ENCODE measurements around the gene FOCAD.

Gene FOCAD

GRCh38 chr9:20853866-20854265 lies 169.8 kb downstream of the FOCAD start:
- no peaks in the 10 kb centered on the region for H3K36me3 ChIP-seq (ENCODE audit: control insufficient read depth in 2 of 2, insufficient read depth in 1 of 2, low read length in 2 of 2)
- no peaks in the 10 kb centered on the region for H3K9me3 ChIP-seq (ENCODE audit: control insufficient read depth, insufficient read depth, low read depth, low read length)
- H3K4me1 ChIP-seq (ENCODE audit: control insufficient read depth, insufficient read depth, low read length), result no peaks in the 10 kb centered on the region; the same call in 1 of the 2 replicates
- POLR2A ChIA-PET, result no interaction called here
- TF ChIP-seq ZNF133 (tag by site-specific recombination; IDR thresholded peaks at IDR 0.05) (no peak), INSM2 (tag by site-specific recombination; IDR thresholded peaks at IDR 0.05) (no peak), ZFP69B (tag by site-specific recombination; IDR thresholded peaks at IDR 0.05) (no peak), ZFP41 (tag by site-specific recombination; IDR thresholded peaks at IDR 0.05; ENCODE audit: borderline replicate concordance) (no peak), ZNF248 (tag by site-specific recombination; IDR thresholded peaks at IDR 0.05) (no peak), ZNF530 (tag by site-specific recombination; IDR thresholded peaks at IDR 0.05; ENCODE audit: low read depth) (no peak), ZNF596 (tag by site-specific recombination; IDR thresholded peaks at IDR 0.05) (no peak), ZEB2 (tag by site-specific recombination; IDR thresholded peaks at IDR 0.05) (no peak), ZNF707 (tag by site-specific recombination; IDR thresholded peaks at IDR 0.05) (no peak), ZSCAN23 (tag by site-specific recombination; IDR thresholded peaks at IDR 0.05) (no peak), ZNF132 (tag by site-specific recombination; IDR thresholded peaks at IDR 0.05; ENCODE audit: borderline replicate concordance) (no peak), CTCF (tag by site-specific recombination; IDR thresholded peaks at IDR 0.05) (no peak), ZBTB10 (tag by site-specific recombination; IDR thresholded peaks at IDR 0.05) (no peak), TCF7L2 (IDR thresholded peaks at IDR 0.05; ENCODE audit: borderline replicate concordance, low read depth, low read length) (no peak), ZSCAN4 (tag by site-specific recombination; IDR thresholded peaks at IDR 0.05) (no peak), ZNF600 (tag by site-specific recombination; IDR thresholded peaks at IDR 0.05) (no peak), ZNF610 (tag by site-specific recombination; IDR thresholded peaks at IDR 0.05; ENCODE audit: borderline replicate concordance) (no peak), ZNF791 (tag by site-specific recombination; IDR thresholded peaks at IDR 0.05) (no peak)
- H3K27ac ChIP-seq (ENCODE audit: extremely low read depth, low read depth, low read length), result no peak overlapping the region
- no peak overlapping the region for H3K4me3 ChIP-seq (ENCODE audit: low read depth, low read length)
- CTCF ChIA-PET, result interaction anchor here (0.5 to 0.7 kb wide), 2 partner anchors 343 to 1680 kb away, joined by 3 read pairs; no protein-coding TSS in a partner anchor

- H3K36me3 ChIP-seq (ENCODE audit: control insufficient read depth in 2 of 2, insufficient read depth in 1 of 2, low read length in 2 of 2), result no peaks in the 10 kb centered on the region
- H3K4me3 ChIP-seq (ENCODE audit: low read depth, low read length), result no peak overlapping the region
- no peaks in the 10 kb centered on the region; the same call in 1 of the 2 replicates for H3K4me1 ChIP-seq (ENCODE audit: control insufficient read depth, insufficient read depth, low read length)
- POLR2A ChIA-PET, result no interaction called here
- H3K9me3 ChIP-seq (ENCODE audit: control insufficient read depth, insufficient read depth, low read depth, low read length), result no peaks in the 10 kb centered on the region
- no peak for TF ChIP-seq SCRT1 (tag by site-specific recombination; IDR thresholded peaks at IDR 0.05; ENCODE audit: borderline replicate concordance)
- no peak for TF ChIP-seq ZNF830 (tag by site-specific recombination; IDR thresholded peaks at IDR 0.05; ENCODE audit: low read depth)
- no peak for TF ChIP-seq ZNF629 (tag by site-specific recombination; IDR thresholded peaks at IDR 0.05)
- no peak for TF ChIP-seq ZNF560 (tag by site-specific recombination; IDR thresholded peaks at IDR 0.05; ENCODE audit: borderline replicate concordance)
- no peak for TF ChIP-seq ZNF354C (tag by site-specific recombination; IDR thresholded peaks at IDR 0.05; ENCODE audit: borderline replicate concordance, low read depth)
- no peak for TF ChIP-seq ZFP37 (tag by site-specific recombination; IDR thresholded peaks at IDR 0.05)
- CTCF ChIA-PET, result no interaction called here
- no peak overlapping the region for H3K27ac ChIP-seq (ENCODE audit: extremely low read depth, low read depth, low read length)
Measured at GRCh38 chr9:20854444-20854843, 170.4 kb downstream of the FOCAD start.

Data from HEK293 (cell line).